Endothelial cell of umbilical vein (primary cell): Measurements from ENCODE around the gene TBC1D14.

Experiments used
- EZH2 ChIP-seq: IDR thresholded peaks from 2 replicates; pipeline ENCODE4 v1.6.1; 2012; ENCODE audit warnings: borderline replicate concordance, low read depth, mild to moderate bottlenecking, moderate library complexity, low read length, inconsistent platforms; ENCODE audit not compliant: severe bottlenecking
- POLR2A ChIP-seq: IDR thresholded peaks from 2 replicates; pipeline ENCODE4 v1.6.1; 2012; ENCODE audit warnings: low read depth, mild to moderate bottlenecking, control low read depth, low read length

DNA sequence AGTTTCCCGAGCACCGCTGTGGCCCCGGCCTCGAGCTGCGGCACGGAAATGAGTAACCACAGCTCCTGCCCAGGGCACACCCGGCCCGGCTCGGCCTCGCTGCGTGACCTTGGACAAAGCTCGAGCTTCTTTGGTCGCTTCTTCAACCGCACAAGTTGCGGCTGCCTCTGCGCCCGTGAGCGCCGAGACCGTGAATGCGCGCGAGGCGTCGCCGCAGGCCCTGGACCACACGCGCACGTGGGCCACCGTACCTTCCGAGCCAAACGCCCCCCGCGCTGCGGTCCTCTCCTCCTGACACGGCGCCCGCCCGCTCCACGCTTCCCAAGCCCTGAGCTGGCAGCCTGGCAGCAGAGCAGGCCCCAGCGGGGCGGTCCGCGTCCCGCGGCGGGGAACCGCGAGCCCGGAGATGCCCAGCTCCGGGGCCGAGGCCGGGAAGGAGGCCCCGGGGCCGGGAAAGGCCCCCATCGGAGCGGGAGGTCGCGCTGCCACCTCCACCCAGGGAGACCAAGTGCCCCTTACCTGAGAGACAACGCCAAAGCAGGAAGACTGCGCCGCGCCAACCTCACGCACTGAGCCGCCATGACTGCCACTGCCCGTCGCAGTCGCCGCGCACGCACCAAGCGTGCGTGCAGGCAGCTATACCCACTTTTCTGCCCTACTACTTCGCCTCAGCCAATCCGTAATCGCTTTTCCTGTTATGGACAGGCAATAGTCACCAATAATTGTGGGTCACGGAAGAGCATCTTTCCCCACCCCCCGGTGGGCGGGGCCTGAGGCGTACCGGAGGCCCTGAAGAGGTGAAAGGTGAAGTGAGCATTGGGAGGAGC lies 158.0 kb downstream of the TBC1D14 start, which contains the start of gene GRPEL1:
- TF ChIP-seq EZH2 (no peak), POLR2A (peak; percentile 94)
